ENCODE results near the gene COL4A2. TPM values are rescaled to one million over a fixed set of nuclear protein-coding genes. Genes with fewer than 3 reads are reported as not detected.
"Not testable (repeated sequence)": the region's sequence is repeated elsewhere in the genome, so short reads cannot be mapped to it uniquely, and the experiment has no call there.

Gene COL4A2
- total RNA-seq, 1 donor from 2014 or later: 1,333 TPM

DNA sequence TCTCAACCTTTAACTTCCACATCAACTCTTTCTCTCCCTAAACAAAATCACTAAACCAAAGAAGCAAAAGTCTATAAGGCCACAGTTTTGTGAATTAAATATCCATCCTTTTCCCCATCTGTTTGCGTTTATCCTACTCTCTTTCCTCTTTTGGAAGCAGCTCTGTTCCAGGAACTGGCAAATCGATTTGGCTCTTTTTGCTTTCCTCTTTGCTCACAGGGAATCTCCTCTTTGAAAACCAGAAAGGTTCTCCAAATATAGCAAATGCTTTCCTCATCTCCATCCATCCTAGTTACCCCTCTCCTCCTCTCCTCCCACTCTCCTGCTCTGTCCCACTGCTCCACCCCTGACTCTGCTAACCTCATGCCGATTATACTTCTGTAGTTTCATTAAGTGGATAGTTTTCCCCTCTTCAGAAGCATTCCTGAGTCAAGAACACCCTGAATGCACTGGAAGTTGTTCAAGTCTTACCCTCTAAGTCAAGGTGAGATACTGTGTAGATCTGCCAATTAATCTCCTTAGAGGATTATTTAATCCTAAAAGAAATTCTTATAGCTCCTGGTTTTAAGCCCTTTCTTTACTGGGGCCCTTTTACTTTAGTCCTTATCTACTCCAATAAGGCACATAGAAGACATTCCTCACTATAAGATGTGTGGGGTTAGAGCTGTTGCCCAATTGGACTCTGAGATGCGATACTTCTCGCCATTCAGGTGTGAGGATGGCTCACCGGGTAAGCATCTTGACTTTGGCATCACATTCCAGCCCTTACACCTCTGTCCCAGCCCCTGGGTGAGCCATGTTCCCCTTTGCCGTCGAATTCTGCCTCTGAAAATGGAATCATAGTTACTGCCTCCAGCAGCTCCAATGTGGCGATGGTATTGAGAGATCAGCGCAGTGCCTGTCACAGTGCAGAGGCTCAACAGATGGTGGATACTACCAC lies 67.6 kb downstream of the COL4A2 start:
- no peak for DNase-seq (ENCODE audit: low spot score)

DNA sequence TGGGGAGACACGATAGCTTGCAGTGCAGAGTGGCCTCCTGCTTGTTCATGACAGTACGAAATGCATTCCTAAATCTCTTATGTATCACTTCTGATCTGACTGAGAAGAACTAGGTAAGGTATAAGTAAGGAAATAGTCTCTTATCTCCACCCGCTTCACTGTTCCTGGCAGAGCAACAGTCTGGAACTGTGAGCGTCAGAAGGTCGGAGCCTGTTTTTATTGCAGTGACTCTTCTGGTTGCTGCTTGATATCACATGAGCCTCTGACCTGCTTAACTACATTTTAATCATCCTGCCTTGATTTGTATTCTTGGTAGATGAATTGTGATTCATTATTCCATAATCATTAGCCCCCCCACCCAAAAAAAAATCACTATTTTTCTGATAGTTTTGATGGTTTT lies 69.0 kb downstream of the COL4A2 start:
- no peak for DNase-seq (ENCODE audit: low spot score)

DNA sequence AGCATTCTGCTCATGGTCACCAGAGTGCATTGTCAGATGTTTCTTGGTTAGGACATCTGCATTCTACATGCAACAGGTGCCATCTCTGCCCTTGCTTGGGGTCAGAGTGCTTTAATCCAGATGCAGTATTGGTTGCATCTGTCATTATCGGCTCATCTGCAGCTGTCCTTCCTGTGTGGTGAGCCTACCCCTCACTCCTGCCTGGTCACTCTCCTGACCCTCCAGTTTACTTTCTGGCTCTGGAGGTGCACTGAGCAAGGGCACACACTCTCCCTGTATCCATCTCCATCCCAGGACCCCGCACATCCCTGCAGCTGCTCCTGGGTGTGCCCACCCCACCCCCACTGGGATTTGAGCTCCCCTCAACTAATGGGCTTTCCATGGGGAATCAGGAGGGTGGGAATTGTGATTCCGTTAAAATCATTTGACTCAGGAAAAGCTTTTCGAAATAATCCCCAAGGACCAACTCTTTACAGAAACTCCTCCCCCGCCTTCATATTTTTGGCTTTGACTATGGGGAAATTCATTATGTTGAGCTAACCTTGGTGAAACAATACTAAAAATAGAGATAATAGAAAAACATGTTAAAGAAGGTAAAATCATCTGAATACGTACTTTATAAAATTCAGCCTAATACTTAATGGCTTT lies 70.2 kb downstream of the COL4A2 start:
- DNase-seq (ENCODE audit: low spot score): no peak

DNA sequence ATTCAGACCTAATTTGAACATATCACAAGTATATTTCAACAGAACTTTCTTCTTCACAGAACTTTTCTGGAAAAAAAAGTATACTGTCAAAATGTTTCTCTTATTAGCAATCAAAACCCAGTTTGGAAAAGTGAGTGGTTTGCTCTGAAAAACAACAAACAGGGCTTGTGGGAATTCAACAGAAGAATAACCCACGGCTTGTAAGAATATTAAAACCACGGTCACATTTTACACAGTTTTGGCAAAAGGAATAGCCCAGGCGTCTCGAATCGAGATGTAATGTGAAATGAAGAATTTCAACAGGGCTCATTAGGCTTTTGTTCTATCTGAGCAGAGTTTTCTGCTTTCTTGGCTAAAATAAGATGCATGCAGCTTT lies 70.7 kb downstream of the COL4A2 start:
- no peak for DNase-seq (ENCODE audit: low spot score)

DNA sequence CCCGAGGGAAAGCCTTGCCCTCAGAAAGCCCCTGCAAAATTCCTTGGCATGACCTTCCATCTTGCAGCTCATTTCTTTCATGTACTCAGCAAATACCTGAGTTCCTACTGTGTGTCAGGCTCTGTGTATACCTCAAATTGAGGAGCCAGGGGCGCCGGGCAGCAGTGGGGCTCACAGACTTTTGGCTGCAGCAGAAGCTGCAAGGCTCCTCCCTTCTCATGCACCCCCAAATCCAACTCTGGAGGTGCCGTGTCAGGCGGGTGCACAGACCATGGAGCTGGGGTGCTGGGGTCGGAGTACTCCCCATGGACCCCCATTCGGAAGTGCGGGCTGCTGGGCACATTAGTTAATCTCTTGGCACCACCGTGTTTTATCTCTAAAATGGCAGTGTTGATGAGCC lies 72.3 kb downstream of the COL4A2 start:
- no peak for DNase-seq (ENCODE audit: low spot score)

DNA sequence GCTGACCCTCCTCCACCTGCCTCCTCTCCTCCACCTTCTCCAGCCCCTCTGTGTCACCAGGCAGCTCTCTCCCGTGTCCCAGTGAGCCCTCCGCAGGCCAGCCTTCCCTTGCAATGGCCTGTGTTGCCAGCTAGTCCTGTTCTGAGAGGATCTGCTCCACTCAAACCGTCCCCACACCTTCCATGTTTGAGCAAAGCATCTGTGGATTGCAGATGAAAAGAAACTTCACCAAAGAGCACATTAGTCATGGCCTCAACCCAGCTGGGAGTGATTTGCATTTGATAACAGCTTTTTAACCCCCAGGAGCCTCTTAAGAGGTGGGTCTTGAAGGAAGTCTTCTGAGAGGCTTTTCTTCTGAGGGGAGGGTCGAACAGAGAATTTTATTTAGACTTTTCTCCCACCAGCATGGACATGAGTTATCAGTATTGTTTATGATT lies 72.8 kb downstream of the COL4A2 start:
- DNase-seq (ENCODE audit: low spot score): no peak

DNA sequence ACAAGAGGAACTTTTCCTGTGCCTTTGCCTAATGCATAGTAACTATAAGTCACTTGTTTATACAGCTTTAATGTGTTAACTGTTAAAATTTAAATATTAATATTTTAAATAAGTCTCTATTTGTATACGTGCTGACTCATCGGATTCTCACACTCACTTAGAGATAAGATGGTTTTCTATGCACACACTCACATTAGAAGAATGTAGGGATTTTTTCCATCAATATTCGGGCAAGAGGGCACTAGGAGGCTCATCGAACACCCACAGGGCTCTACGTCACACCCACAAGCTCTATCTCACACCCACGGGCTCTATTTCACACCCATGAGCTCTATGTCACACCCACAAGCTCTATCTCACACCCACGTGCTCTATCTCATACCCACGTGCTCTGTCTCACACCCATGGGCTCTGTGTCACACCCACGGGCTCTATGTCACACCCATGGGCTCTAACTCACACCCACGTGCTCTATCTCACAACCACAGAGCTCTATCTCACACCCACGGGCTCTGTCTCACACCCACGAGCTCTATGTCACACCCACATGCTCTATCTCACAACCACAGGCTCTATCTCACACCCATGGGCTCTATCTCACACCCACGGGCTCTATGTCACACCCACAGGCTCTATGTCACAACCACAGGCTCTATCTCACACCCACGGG lies 73.4 kb downstream of the COL4A2 start:
- no peak for DNase-seq (ENCODE audit: low spot score)

DNA sequence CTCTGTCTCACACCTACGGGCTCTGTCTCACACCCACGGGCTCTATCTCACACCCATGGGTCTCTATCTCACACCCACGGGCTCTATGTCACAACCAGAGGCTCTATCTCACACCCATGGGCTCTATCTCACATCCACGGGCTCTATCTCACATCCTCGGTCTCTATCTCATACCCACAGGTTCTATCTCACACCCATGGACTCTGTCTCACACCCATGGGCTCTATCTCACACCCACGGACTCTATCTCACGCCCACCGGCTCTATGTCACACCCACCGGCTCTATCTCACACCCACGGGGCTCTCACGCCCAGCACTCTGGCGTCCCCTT lies 73.9 kb downstream of the COL4A2 start:
- DNase-seq (ENCODE audit: low spot score): no peak

DNA sequence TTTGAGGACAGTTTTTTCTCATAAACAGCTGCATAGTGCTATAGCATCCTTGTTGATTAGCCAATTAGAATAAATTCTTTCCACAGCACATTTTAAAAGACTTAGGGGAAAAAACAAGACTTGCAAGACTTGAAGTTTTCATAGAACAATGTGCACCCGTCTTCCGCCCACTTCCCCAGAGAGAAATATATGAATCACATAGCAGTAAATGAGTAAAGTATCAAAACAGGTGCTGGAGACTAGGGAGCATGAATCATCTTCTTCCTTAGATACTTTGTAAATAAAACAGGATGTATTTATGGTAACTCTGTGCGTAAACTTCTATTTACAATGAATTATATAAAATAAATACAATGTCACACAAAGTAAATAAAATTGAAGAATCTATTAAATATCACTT lies 75.1 kb downstream of the COL4A2 start:
- DNase-seq (ENCODE audit: low spot score): no peak

DNA sequence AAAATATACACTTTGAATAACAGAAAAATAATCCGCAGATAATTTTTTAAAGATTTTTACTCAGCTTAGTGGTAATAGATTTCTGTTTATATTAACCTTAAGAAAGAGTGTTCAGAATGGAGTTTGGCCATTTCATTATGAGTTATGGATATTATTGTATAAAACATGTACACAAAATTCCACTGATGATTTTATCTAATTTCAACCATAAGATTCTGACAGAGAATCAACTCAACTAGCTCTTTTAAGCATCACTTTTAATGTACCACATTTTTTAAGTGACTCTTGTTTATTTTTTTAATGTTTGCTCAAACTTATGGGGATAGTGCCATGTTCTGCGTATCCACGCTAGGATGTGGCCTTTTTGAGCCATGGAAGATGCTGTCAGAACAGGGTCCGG lies 75.7 kb downstream of the COL4A2 start:
- DNase-seq (ENCODE audit: low spot score): no peak

DNA sequence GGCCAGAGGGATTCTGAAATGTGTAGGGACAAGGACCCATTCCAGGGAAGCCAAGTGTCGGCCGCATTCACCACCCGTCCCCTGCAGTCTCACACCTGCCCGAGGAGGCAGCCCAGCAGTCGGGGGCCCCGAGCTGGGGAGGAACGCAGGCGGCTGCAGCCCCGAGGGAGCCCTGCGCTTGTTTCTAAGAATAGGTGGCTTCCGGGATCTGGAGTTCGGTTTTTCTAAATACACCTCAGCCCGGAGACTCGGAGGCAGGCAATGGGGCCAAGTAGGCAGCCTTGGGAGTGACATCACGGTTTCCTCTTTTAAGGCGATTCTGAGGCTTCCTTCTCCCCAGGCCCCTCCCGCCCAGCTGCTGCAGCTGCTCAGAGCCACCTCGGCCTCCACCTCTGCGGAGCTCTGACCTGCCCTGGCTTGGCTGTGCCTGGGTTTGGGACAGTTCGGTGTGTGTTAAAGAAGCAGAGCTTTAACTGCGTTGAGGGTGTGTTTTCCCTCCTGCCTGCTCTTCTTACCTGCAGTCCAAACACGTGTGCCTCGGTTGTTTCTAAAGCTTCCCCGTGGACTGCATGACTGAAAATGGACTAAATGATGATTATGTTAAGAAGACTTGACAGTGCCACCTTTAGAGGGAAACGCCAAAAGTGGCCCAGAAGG lies 80.5 kb downstream of the COL4A2 start:
- no peak for DNase-seq (ENCODE audit: low spot score)

DNA sequence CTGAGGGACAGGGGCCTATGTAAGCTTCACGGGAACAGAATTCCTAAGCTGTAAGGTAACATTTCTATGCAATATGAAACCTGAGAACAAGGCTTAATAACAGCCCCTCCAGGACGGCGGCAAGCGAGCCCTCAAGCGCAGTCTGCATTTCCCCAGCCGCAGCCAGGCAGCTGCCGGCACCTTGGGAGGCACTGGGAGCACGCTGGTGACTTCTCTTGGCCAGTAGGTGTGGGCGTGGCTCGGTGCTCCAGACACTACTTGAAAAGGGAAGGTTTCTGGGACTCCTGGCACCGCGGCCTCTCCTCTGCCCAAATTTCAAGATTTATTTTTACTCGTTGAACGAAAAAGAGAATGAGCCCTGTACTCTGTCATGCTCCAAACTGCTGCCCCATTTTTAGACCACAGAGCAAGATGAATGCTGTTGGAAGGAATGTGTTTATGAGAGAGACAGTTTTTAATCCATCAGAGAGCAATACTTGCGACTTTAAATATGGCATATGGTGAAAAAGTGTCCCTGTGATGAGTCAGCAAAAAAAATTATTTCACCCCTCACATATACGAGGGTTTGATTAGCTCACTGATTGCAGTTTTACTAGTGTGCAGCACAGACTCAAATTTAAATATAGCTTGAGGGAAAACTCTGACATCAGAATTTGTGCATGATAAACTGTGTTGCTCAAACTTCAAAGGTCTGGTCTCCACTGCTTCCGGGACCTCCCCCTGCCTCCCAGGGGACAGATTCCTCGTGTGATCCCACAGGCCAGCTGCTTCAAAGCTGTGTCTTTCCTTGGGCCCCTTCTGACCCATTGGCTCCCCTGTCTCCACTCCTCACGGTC lies 81.2 kb downstream of the COL4A2 start:
- DNase-seq (ENCODE audit: low spot score): no peak

DNA sequence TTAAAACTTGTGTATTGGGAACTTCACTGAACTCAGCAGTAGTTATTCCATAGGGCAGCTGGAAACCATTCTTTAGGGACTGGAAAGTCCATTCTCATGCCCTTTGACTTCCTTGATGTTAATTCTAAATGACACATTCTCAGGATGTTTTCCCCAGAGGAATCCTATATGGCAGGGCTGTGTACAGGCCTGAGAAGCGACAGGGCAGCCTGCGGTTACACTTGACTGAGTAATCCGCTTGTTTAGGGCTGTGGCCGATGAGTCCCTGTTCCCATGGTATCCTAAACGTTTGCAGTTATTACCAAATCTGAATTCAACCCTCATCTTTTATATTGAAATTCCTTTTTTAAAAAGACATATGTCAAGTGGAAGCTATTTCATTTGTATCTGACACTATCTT lies 83.5 kb downstream of the COL4A2 start:
- DNase-seq (ENCODE audit: low spot score): no peak

DNA sequence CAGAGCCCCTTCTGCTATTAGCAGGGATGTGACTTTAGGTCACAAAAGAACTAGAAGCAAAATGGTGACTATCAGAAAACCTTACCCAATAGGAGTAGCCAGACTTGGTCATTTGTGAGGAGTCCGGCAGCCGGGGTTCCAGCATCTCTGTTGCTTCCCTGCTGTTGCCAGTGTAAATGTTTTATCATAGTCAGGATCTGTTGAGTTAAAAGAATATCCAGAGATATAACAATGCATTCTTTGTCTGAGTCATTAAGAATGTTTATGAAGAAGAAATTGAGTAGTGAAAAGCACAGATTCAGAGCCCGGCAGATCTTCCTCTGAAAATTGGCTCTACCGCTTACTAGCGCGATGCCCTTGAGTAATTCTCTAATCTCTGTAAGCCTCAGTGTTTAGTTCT lies 84.2 kb downstream of the COL4A2 start:
- DNase-seq (ENCODE audit: low spot score): no peak

DNA sequence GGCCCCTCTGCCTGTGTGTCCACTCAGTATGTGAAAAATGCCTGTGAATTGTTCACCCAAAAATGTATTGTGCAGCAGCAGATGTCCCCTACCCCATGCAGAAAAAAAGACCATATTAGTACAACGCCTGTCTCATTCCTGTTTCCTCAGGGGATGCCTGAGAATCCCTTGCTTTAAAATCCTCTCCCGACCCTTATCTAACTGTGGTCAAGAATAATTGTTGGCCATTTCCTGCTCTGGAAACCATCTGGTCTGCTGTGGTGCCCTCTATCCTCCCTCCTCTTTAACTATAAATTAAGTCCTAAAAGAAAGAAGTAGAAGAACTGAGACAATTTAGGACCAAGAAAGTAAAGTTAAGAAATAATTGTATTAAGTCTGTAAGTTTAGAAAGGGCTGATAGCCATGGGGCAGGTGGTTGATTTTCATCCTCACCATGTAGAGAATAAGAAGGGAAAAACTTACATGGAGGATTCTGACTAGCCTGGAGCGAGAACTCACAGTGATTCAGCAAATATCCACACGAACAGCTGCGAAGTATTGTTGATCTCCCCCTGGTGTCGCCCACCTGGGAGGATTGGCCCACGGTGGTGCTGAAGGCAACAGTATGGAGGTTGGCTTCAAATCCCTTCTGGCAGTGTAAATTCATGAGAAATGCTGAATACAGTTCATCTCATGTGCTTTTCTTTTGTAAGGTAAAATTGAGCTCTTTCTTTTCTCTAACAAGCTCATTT lies 85.6 kb downstream of the COL4A2 start:
- DNase-seq (ENCODE audit: low spot score): no peak

DNA sequence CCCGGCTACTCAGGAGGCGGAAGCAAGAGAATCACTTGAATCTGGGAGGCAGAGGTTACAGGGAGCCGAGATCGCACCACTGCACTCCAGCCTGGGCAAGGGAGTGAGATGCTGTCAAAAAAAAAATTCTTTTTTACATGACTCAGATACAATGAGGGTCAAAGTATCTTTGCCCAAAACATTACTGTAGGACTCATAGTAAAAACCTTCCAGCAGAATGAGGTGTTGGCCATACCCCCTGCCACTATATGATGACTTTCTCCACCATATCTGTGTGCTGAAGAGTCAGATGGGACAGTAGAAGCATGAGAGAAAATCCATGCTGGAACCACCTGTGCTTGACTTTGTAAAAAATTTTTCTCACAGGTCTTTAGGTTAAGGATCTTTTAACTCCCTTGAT lies 86.7 kb downstream of the COL4A2 start:
- no peak for DNase-seq (ENCODE audit: low spot score)

DNA sequence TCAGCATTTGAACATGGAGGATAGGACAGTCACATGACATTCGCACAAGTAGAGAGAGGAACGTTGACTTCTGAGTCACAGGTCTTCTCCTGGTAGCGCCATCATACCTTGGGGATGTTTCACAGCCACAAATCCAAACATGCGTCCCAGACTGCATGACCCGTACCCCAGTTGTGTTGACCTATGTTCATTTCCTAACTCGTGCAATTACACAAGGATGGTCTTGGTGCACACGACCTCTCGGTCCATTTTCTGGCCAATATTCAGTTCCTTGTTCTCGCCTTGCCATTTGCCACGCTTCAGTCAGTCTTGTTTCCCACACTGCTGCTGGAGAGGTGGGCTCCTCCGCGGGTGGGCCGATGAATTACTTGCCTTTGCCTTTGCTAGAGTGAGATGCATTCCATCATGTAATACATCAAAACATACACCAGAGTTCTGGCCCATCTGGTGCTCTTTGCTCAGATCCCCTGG lies 87.3 kb downstream of the COL4A2 start:
- DNase-seq (ENCODE audit: low spot score): no peak

DNA sequence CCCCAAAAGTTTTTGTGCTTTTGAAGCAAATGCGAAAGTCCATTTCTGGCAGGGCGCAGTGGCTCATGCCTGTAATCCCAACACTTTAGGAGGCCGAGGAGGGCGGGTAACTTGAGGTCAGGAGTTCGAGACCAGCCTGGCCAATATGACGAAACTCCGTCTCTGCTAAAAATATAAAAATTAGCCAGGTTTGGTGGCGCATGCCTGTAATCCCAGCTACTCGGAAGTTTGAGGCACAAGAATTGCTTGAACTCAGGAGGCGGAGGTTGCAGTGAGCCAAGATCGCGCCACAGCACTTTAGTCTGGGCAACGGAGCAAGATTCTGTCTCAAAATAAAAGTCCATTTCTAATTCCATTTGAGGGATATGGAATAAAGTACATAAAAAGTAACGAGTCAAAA lies 88.5 kb downstream of the COL4A2 start:
- DNase-seq (ENCODE audit: low spot score): not testable (repeated sequence)

DNA sequence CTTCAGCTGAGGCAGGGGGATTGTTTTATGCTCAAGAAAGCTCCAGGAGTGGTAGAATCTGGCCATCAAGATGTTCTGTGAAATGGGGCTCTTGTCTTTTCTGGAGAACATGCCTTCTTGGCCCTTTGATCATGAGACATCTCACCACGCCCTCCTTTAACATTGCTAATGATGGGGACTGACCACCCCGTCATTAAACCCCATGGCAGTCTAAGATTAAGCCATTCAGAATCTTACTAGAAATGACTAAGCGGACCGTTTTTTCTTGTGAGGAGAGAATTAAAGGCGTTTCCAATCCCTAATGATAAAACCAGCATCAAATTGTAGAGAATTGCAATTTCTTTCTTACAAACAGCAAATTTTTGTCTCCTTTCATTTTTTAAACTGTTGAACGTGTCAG lies 89.4 kb downstream of the COL4A2 start:
- no peak for DNase-seq (ENCODE audit: low spot score)

DNA sequence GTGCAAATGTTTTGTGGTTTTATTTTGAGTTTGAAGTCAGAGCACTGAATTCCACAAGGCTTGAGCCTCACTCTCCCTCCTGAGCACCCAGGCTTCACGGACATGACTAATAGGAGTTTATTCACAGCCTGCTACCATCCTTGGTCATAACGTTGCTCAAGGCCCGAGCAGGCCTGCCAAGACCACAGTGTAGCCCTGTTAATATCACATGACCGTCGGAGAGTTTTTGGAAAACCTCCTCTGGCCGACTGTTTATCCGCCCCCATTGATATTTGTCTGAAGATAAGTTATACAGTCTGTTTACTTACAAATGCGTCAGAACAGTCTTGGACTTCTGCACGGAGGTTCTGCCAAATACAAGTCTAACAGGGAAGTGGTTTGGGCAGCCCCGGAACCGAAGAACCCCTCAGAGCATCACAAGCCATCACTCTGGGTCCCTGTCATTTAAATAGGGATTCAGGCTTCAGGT lies 89.9 kb downstream of the COL4A2 start:
- DNase-seq (ENCODE audit: low spot score): no peak
